DND-41 (cell line): Measurements from ENCODE around the gene NRG3.

Source experiments
- ATAC-seq: fragments of 200-7000 bp; cut with Tn5 transposase; 3 replicates; pipeline ENCODE4 v1.9.1; 2021; ENCODE audit warnings: low read depth; ENCODE audit not compliant: insufficient read depth
- DNase-seq: peaks from one replicate; pipeline ENCODE4 v3.0.0-alpha.2; 2020
- H2AFZ ChIP-seq: 2 replicates; pipeline ENCODE4 v1.6.0; 2012; ENCODE audit warnings: low read depth, low read length
- H3K27ac ChIP-seq: 2 replicates; pipeline ENCODE4 v1.5.1; 2012; ENCODE audit warnings: low read length, inconsistent platforms
- H3K27me3 ChIP-seq: fragments of 200-600 bp; sonication (generic); 2 replicates; pipeline ENCODE4 v1.6.0; 2012; ENCODE audit warnings: low read length, mild to moderate bottlenecking, inconsistent platforms; ENCODE audit not compliant: insufficient read depth, poor library complexity
- H3K36me3 ChIP-seq: 2 replicates; pipeline ENCODE4 v1.5.1; 2012; ENCODE audit warnings: low read length, inconsistent platforms; ENCODE audit not compliant: insufficient read depth
- H3K4me1 ChIP-seq: 2 replicates; pipeline ENCODE4 v1.5.1; 2012; ENCODE audit warnings: mild to moderate bottlenecking, low read length; ENCODE audit not compliant: insufficient read depth
- H3K4me2 ChIP-seq: 2 replicates; pipeline ENCODE4 v1.6.0; 2012; ENCODE audit warnings: mild to moderate bottlenecking, moderate library complexity, low read length, inconsistent platforms; ENCODE audit not compliant: insufficient read depth
- H3K4me3 ChIP-seq, 2 experiments: fragments of 200-600 bp in 1 of 2; shearing (Covaris generic) in 1 of 2; 2 replicates each; pipeline ENCODE4 v1.5.1; 2012 to 2016; ENCODE audit warnings: inconsistent platforms in 2 of 2, low read length in 2 of 2, mild to moderate bottlenecking in 2 of 2, low read depth in 1 of 2, moderate library complexity in 1 of 2
- H3K79me2 ChIP-seq: 2 replicates; pipeline ENCODE4 v1.6.0; 2012; ENCODE audit warnings: low read length, inconsistent platforms; ENCODE audit not compliant: insufficient read depth
- H3K9ac ChIP-seq: 2 replicates; pipeline ENCODE4 v1.6.0; 2012; ENCODE audit warnings: low read depth, mild to moderate bottlenecking, inconsistent platforms, low read length, moderate library complexity
- H3K9me3 ChIP-seq: 2 replicates; pipeline ENCODE4 v1.5.1; 2012; ENCODE audit warnings: low read length, moderate library complexity, mild to moderate bottlenecking, inconsistent platforms; ENCODE audit not compliant: insufficient read depth, severe bottlenecking
- H4K20me1 ChIP-seq: 2 replicates; pipeline ENCODE4 v1.6.0; 2012; ENCODE audit warnings: low read length; ENCODE audit not compliant: insufficient read depth
- EZH2 ChIP-seq: IDR thresholded peaks from 3 replicates; pipeline ENCODE4 v1.6.1; 2012; ENCODE audit warnings: borderline replicate concordance, low read depth, mild to moderate bottlenecking, moderate library complexity, low read length, inconsistent platforms; ENCODE audit not compliant: severe bottlenecking
- TF ChIP-seq, protein P1 (sequence below): IDR thresholded peaks from 2 replicates; pipeline ENCODE4 v1.5.1; 2012; ENCODE audit warnings: borderline replicate concordance, low read length, moderate library complexity, mild to moderate bottlenecking; ENCODE audit not compliant: poor library complexity, severe bottlenecking; ENCODE audit errors: extremely low read depth

The NRG3 gene

DNA sequence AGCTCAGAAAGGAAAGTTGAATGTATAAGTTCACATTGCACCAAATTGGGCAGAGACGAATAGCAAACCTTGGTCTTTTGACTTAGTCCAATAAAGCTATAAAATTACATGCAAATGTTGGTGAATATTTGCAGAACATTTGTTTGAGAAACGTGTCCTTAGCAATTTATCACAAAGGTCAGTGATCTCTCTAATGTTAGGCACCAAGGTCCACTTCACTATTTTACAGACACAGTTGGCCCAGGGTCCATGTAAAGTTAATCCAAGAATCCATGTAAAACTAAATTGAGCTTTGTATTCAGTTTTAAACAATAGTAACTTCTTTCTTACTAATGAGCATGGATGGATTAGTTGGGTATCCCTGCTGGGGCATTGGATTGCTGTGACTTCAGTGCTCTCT is 617.7 kb downstream of the NRG3 start:
- Histone ChIP-seq H3K79me2 (no peaks in the 10 kb centered on the region), H3K27ac (no peak overlapping the region)
- ATAC-seq = no peak

DNA sequence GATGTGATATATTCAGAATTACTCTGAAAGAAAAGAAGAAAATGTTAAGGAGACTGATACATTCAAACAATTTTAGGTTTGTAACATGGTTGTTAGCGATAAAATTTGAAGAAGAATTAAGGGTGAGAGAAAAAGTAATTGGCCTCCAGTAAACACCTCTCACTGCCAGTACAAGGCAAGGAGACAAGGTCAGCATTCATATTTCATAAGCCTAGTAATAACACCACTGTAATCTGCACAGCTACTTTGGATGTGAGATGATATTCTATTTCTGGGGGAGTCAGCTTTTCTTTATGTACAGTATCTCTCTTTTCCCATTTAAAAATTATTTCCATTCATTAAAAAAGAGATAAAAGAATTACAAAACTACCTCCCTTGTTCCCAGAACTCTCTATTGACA is 621.1 kb downstream of the NRG3 start:
- H3K4me1 ChIP-seq = no peaks in the 10 kb centered on the region
- DNase-seq (no peak), ATAC-seq (no peak)
- no peak overlapping the region for H3K27ac ChIP-seq
- no peak overlapping the region for H2AFZ ChIP-seq
- TF ChIP-seq EZH2 = no peak
- TF ChIP-seq, protein P1, sequence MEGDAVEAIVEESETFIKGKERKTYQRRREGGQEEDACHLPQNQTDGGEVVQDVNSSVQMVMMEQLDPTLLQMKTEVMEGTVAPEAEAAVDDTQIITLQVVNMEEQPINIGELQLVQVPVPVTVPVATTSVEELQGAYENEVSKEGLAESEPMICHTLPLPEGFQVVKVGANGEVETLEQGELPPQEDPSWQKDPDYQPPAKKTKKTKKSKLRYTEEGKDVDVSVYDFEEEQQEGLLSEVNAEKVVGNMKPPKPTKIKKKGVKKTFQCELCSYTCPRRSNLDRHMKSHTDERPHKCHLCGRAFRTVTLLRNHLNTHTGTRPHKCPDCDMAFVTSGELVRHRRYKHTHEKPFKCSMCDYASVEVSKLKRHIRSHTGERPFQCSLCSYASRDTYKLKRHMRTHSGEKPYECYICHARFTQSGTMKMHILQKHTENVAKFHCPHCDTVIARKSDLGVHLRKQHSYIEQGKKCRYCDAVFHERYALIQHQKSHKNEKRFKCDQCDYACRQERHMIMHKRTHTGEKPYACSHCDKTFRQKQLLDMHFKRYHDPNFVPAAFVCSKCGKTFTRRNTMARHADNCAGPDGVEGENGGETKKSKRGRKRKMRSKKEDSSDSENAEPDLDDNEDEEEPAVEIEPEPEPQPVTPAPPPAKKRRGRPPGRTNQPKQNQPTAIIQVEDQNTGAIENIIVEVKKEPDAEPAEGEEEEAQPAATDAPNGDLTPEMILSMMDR = no peak
- H3K79me2 ChIP-seq = no peaks in the 10 kb centered on the region
- no peaks in the 10 kb centered on the region for H3K27me3 ChIP-seq
- H3K36me3 ChIP-seq = no peaks in the 10 kb centered on the region
- no peak overlapping the region for H3K4me3 ChIP-seq
- no peak overlapping the region for H3K9ac ChIP-seq
- H3K9me3 ChIP-seq = no peaks in the 10 kb centered on the region
- no peaks in the 10 kb centered on the region for H4K20me1 ChIP-seq
- H3K4me2 ChIP-seq = no peak overlapping the region

More for the DNA sequence above, 617.7 kb downstream of the NRG3 start:
- no peak overlapping the region for H3K4me3 ChIP-seq
- no peaks in the 10 kb centered on the region for H3K9me3 ChIP-seq
- DNase-seq = no peak
- no peaks in the 10 kb centered on the region for H3K4me1 ChIP-seq
- H3K9ac ChIP-seq = no peak overlapping the region
- no peak overlapping the region for H2AFZ ChIP-seq
- H3K36me3 ChIP-seq = no peaks in the 10 kb centered on the region
- no peak for TF ChIP-seq EZH2
- TF ChIP-seq, protein P1 = no peak
- no peaks in the 10 kb centered on the region for H3K27me3 ChIP-seq
- no peaks in the 10 kb centered on the region for H4K20me1 ChIP-seq
- H3K4me2 ChIP-seq = no peak overlapping the region

GRCh38 chr10:82497439-82497838 is 622.4 kb downstream of the NRG3 start:
- ATAC-seq = no peak
- H3K36me3 ChIP-seq = no peaks in the 10 kb centered on the region
- H3K9me3 ChIP-seq = no peaks in the 10 kb centered on the region

GRCh38 chr10:82498976-82499375 is 624.0 kb downstream of the NRG3 start:
- H3K4me1 ChIP-seq = no peaks in the 10 kb centered on the region
- H3K27ac ChIP-seq = no peak overlapping the region
- ATAC-seq = no peak
- H3K9ac ChIP-seq = no peak overlapping the region
- DNase-seq = no peak
- H3K27me3 ChIP-seq = no peaks in the 10 kb centered on the region
- H3K9me3 ChIP-seq = no peaks in the 10 kb centered on the region
- H4K20me1 ChIP-seq = no peaks in the 10 kb centered on the region
- no peaks in the 10 kb centered on the region for H3K79me2 ChIP-seq
- H3K36me3 ChIP-seq = no peaks in the 10 kb centered on the region
- no peak overlapping the region for H3K4me2 ChIP-seq
- no peak overlapping the region for H2AFZ ChIP-seq
- H3K4me3 ChIP-seq = no peak overlapping the region
- TF ChIP-seq, protein P1 = no peak
- TF ChIP-seq EZH2 = no peak

More at GRCh38 chr10:82497439-82497838, 622.4 kb downstream of the NRG3 start:
- DNase-seq = no peak
- H3K4me3 ChIP-seq = no peak overlapping the region
- H3K4me2 ChIP-seq = no peak overlapping the region
- H3K27me3 ChIP-seq = no peaks in the 10 kb centered on the region
- no peaks in the 10 kb centered on the region for H3K79me2 ChIP-seq
- H2AFZ ChIP-seq = no peak overlapping the region
- no peaks in the 10 kb centered on the region for H4K20me1 ChIP-seq
- H3K9ac ChIP-seq = no peak overlapping the region
- H3K4me1 ChIP-seq = no peaks in the 10 kb centered on the region
- H3K27ac ChIP-seq = no peak overlapping the region
- TF ChIP-seq, protein P1 = no peak
- TF ChIP-seq EZH2 = no peak
